NCI-H187 (cell line): ENCODE data around the gene PWWP2B.

Experiments used
- DNase-seq, 2 experiments: peaks; one replicate each; lab custom pipeline; 2025; lab: John Stamatoyannopoulos, UW

The PWWP2B gene

DNA sequence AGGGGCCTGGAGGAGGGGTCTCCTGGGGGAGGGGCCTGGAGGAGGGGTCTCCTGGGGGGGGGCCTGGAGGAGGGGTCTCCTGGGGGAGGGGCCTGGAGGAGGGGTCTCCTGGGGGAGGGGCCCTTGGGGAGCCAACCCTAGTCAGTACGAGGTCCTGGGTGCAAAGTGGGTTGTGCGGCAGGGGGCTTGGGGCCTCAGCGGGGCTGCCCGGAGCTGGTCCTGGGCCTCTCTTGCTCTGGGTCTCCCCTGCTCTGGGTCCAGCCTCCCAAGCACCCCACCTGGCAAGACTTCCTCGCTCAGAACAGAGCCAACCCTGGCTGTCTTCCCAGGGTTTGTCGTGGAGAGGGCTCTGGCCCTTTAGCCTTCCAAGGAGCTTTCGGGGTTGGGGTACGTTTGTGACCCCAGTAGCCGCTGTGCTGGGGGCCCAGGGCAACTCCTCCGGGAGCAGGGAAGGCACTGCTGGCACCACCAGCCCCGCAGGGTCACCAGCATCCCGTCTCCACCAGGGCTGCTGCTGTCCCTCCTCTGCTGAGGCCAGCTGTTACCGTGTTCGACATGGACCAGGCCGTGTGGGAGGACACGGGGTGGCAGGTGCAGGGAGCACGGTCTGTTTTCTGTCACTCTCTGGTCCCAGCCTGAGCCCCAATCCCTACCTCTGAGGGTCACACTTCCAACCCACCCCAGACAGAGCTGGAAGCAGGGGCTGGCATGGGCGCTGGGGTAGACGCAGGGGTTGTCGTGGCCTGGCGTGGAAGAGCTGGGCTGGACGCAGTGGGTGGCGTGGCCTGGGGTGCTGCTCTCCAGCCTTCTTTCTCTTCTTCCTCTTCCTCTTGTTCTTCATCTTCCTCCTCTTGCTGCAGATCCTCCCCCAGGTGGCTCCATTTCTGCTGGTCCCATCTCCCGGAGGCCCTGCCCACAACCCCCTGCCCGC lies 22.8 kb downstream of the PWWP2B start:
- no peak for DNase-seq

DNA sequence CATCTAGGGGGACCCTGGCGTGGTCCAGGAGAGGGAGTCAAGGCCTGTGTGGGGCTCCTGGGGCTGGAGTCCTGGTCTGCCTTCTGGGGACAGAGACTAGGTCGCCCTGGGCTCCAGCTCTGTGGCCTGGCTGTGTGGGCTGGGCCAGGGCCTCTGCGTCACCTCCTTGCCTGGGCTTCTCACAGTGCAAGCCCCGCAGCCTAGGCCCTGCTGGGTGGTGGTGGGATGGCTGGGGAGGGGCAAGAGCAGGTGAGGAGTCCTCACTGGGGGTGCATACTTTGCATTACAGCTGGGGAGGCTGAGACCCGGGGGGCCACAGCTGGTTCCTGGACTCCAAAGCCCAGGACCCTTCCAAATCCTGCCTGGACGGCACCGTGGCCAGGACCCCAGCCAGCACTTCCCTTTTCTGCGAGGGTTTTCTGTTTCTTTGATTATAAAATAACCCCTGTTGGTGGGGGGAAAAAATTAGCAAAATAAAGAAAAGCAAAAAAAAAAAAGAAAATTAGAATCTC lies 23.5 kb downstream of the PWWP2B start:
- DNase-seq, result no peak

DNA sequence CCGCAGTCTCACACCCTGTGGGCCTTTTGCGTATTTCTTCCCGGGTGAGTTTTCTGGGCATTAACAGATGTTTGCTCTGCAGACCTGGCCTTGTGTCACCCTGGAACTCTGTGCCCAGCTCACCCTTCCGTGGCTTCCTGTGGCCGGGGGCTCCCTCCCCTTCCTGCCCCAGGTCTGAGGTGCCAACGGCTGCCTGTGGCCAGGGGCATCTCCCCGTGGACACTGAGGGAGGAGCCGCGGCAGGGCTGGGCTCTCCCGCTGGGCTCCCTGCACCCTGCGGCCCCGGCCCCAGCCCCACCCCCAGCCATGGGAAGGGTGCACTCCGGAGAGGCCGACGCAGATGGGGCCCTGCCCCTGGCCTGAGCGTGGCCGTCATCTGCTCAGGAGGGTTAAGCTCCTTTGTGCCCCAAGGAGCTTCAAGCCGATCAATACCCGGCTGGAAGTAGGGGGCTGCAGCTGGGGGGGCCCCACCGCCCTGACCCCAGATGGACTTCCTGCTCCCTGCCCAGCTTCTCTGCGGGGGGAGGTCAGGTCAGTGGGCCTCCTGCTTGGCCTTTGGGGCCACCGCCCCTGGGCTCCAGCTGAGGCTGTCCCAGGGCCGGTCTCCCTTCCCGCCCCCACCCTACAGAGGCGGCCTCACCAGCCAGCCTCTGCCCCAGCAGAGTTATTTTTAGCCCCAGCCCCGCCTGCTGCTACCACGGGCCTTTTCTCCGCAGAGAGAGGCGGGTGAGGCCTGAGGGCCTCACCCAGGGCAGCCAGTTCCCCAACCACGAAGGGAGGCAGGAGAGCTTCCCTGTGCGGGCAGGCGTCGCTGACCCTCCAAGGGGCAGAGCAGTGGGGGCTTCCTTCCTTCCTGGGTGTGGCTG lies 24.2 kb downstream of the PWWP2B start:
- peak; percentile 14 to 65 for DNase-seq

DNA sequence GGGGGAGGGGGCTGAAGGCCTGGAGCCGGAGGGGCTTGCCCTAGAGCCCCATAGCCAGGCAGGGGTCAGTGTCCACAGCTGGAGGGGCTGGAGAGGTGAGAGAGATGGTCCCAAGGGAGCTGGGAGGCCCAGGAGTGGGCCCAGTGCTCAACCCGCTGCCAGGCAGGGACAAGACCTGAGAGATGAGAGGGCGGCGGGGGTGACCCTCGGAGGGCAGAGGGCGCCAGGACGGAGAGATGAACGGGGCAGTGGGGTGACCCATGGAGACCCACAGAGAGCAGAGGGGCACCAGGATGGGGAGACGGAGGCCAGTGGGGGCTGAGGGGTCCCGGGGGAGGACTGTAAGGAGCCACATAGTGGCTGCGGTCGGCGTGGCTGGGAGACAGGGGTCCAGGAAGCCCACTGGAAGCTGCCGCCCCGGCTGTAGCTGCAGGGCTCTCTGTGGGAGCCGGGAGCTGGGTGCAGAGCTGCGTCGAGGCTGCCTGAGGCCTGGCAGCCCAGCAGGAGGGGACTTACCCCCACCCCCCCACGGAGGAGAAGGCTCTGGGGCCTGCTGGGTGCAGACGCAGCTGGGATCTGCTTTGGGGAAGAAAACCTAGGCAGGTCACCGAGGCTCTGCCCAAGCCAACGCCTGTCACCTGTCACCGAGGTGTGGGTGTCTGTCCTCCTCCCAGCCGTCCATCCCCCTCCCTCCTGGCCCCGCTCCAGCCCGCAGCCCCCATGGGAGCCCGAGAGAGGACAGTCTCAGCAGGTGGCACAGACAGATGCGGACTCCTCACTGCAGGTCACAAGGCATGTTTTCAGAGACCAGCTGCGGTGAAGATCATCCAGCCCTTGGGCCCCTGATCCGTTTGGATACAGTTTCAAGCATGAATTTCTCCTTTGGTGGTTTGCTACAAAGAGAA lies 25.1 kb downstream of the PWWP2B start:
- peak in 1 of 2 experiments; percentile 33 for DNase-seq

DNA sequence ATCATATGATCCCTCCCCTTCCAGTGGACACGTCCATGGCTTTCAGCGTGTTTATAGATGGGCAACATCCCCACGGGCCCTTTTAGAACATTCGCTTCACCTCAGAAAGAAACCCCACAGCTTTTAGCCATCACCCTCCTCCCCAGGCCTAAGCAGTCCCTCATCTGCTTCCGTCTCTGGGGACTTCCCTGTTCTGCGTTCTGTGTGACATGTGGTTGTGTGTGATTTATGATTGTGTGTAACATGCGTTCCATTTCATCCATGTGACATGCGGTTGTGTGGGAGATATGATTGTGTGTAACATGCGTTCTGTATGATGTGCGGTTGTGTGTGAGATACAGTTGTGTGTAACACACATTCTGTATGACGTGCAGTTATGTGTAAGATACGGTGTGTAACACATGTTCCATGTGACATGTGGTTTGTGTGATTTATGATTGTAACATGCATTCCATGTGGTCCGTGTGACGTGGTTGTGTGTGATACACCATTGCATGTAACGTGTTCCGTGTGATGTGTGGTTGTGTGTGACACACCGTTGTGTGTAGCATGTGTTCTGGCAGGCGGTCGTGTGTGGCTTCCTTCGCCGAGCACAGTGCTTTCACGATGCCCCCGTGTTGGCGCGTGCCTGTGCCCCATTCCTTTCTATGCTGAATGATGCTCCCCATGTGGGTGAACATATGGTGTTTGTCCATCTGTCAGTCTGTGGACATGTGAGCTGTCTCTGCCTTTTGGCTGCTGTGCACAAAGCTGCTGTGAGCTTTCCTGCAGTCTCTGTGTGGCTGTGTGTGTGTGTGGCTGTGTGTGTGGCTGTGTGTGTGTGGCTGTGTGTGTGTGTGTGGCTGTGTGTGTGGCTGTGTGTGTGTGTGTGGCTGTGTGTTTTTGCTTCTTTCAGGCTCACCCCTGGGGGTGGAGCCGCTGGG lies 26.2 kb downstream of the PWWP2B start:
- no peak for DNase-seq

DNA sequence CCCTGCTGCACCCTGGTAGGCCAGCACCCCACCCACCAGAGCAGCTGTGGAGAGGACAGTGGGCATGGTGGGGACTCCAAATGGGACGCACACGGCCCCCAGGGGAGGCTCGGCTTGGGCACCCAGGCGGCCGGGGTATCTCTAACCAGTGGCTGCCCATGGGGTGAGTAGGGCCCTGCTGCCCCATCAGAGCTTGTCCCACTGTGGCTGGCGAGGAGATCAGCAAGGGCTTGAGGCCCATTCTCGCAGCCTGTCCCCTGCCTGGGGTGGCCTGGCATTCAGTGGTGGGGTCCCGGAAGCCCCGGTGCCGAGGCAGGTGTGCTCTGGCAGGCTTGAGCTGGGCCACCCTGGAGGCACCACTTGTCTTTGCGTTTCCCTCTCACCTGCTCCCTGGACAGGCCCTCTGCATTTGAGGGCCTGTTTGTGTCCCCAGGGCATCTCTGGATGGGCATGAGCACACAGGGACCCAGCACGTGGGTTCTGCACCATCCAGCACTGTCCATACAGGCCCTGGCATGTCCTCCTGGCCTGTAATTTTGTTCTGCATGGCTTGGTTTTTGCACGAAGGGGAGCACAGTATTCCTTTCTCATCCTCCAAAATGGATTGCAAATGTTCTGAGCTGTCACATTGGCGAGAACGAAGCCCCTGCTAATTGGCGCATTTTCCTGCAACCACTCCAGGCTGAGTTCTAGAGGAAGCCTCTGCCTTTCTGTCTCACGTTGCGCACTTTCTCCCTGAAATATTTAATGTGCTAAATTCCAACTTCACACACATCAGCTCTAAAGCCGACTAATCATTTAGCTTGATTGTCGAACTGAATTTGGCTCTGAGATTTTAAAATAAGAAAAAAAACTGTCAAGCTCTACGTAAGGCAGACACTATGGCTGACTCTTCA lies 27.2 kb downstream of the PWWP2B start:
- no peak for DNase-seq

DNA sequence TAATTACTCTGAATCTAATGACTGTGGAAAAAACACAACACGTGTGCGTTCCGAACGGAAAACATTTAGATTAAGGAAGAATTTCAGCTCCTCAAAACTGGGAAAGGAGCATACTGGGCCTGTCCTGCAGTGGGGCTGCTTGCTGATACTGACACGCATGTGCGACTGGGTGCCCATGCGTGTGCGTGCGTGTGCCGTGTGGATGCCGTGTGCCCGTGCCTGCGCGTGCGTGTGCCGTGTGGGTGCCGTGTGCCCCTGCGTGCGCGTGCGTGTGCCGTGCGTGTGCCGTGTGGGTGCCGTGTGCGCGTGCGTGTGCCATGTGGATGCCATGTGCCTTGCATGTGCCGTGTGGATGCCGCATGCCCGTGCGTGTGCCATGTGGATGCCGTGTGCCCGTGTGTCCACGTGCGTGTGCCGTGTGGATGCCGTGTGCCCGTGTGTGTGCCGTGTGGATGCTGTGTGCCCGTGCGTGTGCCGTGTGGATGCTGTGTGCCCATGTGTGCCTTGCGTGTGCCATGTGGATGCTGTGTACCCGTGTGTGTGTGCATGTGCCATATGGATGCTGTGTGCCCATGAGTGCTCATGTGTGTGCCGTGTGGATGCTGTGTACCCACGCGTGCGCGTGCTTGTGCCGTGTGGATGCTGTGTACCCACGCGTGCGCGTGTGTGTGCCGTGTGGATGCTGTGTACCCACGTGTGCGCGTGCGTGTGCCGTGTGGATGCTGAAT lies 28.2 kb downstream of the PWWP2B start:
- no peak for DNase-seq

DNA sequence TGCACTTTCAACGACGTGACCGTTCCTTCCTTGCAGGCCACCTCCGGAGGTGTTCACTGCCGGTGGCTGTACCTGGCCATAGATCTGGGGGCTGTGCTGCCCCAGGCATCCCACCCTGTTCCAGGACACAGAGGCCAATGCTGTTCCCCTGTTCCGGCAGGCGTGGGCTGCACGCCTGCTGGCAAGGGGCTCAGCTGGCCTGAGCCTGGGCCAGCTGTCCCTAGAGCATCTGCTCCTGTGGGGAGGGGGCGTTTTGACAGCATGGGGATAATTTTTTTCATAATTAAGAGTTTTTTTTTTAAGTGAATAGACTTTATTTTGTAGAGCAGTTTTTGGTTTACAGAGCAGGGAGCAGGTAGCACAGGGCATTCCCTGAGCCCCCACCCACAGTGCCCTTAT lies 28.8 kb downstream of the PWWP2B start:
- DNase-seq, result no peak

DNA sequence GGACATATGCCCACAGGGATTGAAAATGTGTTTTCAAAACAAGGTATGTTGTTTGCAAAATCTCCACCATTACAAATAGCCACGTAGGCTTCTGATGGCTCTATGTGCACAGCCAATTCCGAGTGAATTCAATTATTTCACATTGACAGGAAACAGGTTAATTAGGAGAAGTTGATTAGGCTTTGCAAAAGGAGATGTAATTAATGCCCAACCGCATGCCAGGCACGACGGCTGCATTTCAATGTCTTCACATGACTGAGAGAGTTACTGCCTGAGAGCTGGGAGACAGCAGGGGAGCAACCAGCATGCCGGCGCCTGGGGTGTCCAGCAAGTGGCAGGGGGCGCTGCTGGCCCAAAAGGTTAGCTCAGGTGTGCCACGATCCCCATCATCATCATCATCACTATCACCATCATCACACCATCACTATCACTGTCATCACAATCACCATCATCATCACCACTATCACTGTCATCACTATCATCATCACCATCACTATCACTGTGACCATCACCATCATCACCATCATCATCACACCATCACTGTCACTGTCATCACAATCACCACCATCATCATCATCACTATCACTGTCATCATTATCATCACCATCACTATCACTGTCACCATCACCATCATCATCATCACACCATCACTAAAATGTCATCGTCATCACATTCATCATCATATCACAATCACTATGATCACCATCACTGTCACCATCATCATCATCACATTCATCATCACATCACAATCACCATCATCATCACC lies 30.2 kb downstream of the PWWP2B start:
- DNase-seq, result no peak

DNA sequence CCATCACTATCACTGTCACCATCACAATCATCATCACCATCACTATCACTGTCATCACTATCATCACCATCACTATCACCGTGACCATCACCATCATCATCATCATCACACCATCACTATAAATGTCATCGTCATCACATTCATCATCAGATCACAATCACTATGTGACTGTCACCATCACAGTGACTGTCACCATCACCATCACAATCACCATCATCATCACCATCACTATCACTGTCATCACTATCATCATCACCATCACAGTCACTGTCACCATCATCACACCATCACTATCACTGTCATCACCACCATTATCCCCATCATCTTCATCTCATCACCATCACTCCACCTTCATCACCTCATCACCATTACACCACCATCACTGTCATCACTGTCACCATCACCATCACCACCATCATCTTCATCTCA lies 31.0 kb downstream of the PWWP2B start:
- DNase-seq, result no peak

DNA sequence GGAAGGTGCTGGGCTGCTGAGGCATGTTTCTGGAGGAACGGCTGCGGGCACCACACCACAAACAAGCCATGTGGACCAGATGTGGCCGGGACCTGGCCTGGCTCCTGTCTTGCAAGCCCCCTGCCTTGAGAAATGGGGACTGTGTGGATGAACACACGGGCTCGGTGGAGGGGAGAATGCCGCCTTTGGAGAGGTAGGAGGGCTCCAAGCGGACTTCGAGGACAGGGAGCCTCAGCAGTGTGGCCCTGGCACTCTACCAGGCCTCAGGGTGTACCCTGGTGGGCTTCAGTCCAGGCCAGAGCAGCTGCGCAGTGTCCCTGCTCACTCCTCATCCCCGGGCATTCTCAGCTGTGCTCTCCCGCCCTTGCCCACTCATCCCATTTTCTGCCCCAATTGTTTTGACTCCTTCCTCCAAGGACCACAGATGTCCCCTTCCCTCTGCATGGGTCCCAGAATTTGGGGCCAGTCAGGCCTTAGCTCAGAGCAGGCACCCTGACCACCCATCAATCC lies 31.5 kb downstream of the PWWP2B start:
- DNase-seq, result no peak

DNA sequence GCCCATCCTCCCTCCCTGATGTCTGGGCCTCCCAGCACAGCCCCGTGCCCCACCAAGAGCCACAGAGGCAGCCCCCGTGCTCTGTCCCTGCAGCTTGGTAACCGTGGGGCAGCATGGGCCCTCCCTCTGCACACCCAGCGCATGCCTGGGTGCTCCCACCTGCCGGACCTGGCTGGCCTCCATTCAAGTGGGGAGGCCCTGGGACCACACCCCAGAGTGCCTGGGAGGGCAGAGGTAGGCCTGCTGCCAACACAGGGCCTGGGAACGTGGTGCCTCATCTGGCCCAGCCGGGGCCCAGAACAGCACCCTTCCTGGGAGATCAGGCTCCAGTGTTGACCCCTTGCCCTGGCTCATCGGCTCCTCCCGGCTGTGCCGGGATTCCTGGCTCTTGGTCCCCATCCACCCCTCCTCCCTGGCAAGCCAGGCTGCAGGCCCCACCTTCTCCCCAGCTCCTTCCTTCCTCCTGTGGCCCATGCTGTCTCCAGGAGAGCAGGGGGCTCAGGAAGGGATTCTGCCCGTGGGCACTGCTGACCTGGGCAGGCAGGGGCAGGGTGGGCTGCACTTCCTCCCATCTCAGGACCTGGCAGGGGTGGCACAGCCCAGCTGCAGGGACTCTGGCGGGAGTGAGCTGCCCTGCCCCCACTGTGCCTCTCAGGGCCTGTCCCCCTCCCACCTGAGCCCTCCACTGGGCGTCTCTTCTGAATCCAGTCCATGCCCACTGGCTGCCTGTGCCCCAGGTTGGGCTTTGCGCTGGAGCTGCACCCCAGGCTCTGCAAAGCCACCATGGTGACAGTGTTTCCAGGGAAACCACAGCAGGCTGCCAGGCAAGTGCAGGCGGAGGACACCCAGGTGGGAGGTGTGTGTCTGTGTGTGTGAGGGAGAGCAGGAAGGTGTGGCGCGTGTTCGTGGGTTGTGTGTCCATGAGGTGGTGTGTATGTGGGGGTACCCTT lies 32.6 kb downstream of the PWWP2B start:
- DNase-seq, result no peak

DNA sequence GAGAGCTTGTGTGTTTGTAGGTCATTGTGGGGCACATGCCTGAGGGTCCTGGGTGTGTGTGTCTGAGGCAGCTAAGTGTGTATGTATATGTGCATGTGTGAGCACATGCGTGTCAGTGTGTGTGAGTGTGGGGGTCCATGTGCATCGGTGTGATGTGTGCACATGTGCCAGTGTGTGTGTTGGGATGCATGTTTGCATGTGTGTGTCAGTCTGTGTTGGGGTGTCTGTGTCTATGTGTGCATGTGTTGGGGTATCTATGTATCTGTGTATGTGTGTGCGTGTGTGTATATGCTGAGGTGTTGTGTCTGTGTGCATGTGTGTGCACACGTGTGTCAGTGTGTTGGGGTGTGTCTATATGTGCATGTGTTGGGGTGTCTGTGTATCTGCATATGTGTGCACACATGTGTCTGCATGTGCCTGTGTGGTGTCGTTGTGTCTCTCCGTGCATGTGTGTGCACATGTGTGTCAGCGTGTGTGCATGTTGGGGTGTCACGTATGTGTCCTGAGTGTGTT lies 33.3 kb downstream of the PWWP2B start:
- DNase-seq, result no peak

DNA sequence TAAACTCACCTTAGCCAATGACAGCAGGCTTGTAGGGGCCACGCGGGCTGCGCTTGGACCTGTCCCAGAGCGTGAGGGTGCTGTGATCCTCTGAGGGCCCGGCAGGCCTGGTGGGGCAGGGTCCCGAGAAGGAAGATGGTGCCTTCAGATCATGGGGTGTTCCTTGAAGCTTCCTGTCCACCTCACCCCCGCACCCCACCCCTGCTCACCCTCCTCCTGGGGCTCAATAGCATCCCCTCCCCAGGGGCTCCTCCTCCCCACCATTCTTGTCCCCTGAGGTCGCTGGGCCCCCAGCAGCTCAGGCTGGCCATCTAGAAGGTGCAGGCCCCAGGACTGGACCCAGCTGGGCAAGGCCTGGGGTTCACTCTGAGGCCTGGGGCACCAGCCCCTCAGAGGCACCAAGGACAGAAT lies 33.9 kb downstream of the PWWP2B start:
- no peak for DNase-seq

DNA sequence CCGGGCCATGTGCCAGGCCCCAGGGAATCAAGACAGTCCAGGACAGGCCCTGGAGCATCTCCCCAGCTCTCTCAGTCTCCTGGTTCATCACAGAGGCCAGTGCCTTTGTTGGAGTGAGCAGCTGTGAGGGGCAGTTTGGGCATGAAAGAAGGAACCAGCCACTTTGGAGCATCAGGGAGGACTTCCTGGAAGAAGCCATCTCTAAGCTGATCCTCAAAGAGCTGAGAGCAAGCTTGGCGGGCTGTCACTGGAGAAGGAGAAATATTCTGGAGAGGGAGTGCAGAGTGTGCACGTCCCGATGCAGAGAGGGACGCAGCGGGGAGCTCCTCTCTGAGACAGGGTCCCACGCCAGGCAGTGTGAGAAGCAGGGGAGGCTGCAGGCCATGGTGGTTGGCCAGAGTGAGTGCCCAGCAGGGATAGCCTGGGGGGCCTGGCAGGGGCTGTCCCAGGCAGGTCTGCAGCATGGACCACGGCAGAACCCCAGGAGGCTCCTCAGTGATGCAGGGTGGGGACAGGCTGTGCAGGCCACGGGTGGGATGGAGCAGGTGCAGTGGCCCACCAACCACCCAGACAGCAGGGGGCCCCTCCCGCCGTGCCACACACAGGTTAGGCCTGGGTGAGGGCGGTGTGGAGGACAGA lies 34.7 kb downstream of the PWWP2B start:
- no peak for DNase-seq

DNA sequence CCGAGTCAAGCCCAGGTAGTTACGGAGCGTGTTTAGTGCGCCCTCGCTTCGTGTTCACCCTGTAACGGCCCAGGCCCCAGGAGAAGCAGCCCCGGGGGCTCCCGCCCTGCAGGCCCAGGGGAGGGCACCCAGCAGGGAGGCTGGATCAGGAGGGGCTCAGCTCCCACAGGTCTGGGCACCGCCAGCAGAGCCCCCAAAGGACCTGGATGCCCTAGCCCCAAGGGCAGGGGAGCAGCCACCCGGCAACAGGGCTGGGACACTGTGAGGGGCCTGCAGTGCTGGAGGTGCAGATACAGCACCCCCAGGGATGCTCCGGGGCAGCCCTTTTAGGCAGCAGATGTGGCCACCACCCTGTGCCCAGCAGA lies 35.2 kb downstream of the PWWP2B start:
- DNase-seq, result no peak
